Adrenal gland (tissue), 5 donors: ENCODE results near the gene SLIT3.

Source experiments
- POLR2A ChIP-seq, 2 donors: fragments of 450-650 bp; IDR thresholded peaks; one replicate each; pipeline ENCODE4 v1.6.1; 2017; ENCODE audit warnings: antibody characterized with exemption in 2 of 2, mild to moderate bottlenecking in 2 of 2, moderate library complexity in 1 of 2
- TF ChIP-seq, protein P1 (sequence below), 6 experiments: fragments of 450-650 bp in 4 of 6; fragments of 200-600 bp in 2 of 6; sonication (generic) in 1 of 6; IDR thresholded peaks; 1 replicate in 5 of 6; 2 replicates in 1 of 6; pipeline versions ENCODE4 v1.5.1 to v1.8.0; 2016 to 2021; ENCODE audit warnings: antibody characterized with exemption in 6 of 6, mild to moderate bottlenecking in 2 of 6, moderate library complexity in 1 of 6
- donor health status: DM: no; HTN: no; CAD: no.

DNA sequence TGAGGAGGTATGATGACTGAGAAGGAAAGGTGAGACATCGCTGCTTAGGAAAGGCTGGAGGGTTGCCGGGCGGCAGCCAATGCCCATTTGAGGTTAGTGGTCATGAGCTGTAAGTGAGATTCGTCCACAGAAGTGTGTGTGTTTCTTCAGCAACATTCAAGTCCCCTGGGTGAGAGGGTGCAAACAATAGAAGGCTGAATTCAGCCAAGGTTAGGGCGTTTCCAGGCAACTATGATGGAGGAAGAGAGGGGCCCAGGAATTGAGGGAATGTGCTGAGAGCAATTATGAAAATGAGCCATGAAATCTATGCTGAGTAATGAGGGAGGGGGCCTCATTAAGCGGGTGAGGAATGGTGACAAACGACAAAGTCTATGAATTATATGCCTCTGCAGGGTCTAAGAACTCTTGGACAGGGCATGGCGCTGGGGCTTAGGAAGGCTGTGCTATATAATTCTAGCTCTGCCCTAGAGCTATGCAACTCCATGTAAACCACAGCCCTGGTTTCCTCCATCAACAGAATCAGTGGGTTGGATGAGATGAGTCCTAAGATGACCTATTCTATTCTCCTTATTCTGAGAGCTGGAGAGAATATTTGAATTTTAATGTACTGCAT is 96.0 kb downstream of the SLIT3 start:
- TF ChIP-seq, protein P1, sequence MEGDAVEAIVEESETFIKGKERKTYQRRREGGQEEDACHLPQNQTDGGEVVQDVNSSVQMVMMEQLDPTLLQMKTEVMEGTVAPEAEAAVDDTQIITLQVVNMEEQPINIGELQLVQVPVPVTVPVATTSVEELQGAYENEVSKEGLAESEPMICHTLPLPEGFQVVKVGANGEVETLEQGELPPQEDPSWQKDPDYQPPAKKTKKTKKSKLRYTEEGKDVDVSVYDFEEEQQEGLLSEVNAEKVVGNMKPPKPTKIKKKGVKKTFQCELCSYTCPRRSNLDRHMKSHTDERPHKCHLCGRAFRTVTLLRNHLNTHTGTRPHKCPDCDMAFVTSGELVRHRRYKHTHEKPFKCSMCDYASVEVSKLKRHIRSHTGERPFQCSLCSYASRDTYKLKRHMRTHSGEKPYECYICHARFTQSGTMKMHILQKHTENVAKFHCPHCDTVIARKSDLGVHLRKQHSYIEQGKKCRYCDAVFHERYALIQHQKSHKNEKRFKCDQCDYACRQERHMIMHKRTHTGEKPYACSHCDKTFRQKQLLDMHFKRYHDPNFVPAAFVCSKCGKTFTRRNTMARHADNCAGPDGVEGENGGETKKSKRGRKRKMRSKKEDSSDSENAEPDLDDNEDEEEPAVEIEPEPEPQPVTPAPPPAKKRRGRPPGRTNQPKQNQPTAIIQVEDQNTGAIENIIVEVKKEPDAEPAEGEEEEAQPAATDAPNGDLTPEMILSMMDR (IDR thresholded peaks at IDR 0.05), result no peak
- no peak for TF ChIP-seq POLR2A (IDR thresholded peaks at IDR 0.05)
